Gastrocnemius medialis (tissue), 4 donors: ENCODE data around the gene TMUB1. TPM values are rescaled to one million over a fixed set of nuclear protein-coding genes. Genes with fewer than 3 reads are reported as not detected.

Experiments
- ATAC-seq, 2 donors: fragments of 150-250 bp; one replicate each; pipeline ENCODE4 v1.9.1; 2016
- DNase-seq, 2 donors: peaks; one replicate each; pipeline ENCODE4 v3.0.0-alpha.2; 2019
- H3K27ac ChIP-seq, 4 donors: fragments of 200-600 bp; sonication (generic); 1 replicate in 1 of 4; 2 replicates in 3 of 4; pipeline ENCODE4 v1.5.1; 2016 to 2018; ENCODE audit warnings: mild to moderate bottlenecking in 2 of 4, moderate library complexity in 1 of 4
- H3K27me3 ChIP-seq, 3 donors: fragments of 200-600 bp; sonication (generic) in 2 of 3; 1 replicate in 1 of 3; 2 replicates in 2 of 3; pipeline versions ENCODE4 v1.5.1 to v1.6.0; 2016 to 2019; ENCODE audit warnings: mild to moderate bottlenecking in 1 of 3, moderate library complexity in 1 of 3
- H3K36me3 ChIP-seq, 2 donors: fragments of 200-600 bp; sonication (generic) in 1 of 2; one replicate each; pipeline ENCODE4 v1.5.1; 2017 to 2018
- H3K4me1 ChIP-seq, 2 donors: fragments of 200-600 bp; sonication (generic) in 1 of 2; one replicate each; pipeline ENCODE4 v1.5.1; 2016 to 2017; ENCODE audit warnings: mild to moderate bottlenecking in 2 of 2
- H3K4me3 ChIP-seq, 4 donors: fragments of 200-600 bp; sonication (generic) in 3 of 4; 1 replicate in 1 of 4; 2 replicates in 3 of 4; pipeline ENCODE4 v1.5.1; 2016 to 2019; ENCODE audit warnings: mild to moderate bottlenecking in 2 of 4
- H3K9me3 ChIP-seq, 3 donors: fragments of 200-600 bp; sonication (generic) in 2 of 3; 1 replicate in 1 of 3; 2 replicates in 2 of 3; pipeline ENCODE4 v1.5.1; 2016 to 2019
- POLR2A ChIP-seq, 2 donors: fragments of 450-650 bp; IDR thresholded peaks; one replicate each; pipeline ENCODE4 v1.6.1; 2017; ENCODE audit warnings: antibody characterized with exemption in 2 of 2, mild to moderate bottlenecking in 2 of 2, moderate library complexity in 2 of 2
- in situ Hi-C, 4 donors: fragments of 200-750 bp; cut with MboI; loops; one replicate each; pipeline versions ENCODE4 v1.15.0 to v1.8.0; 2017; ENCODE audit warnings: low sequenced_read_pairs in 4 of 4
- intact Hi-C: fragments of 100-400 bp; cut with DNase I; formaldehyde crosslinking; loops from one replicate; pipeline ENCODE4 v1.15.1; 2023; ENCODE audit warnings: low total_unique reads
- total RNA-seq, 4 donors: library from RNA; depleted of rRNA; stranded (reverse); fragments of >200 nt; gene quantifications; one replicate each; pipeline versions ENCODE4 v1.1.0 to v1.2.3, GENCODE V29; 2016
- TF ChIP-seq, protein P1 (sequence below), 5 experiments: fragments of 450-650 bp in 3 of 5; fragments of 200-600 bp in 2 of 5; sonication (generic) in 2 of 5; IDR thresholded peaks in 4 of 5; conservative IDR thresholded peaks in 1 of 5; 1 replicate in 4 of 5; 2 replicates in 1 of 5; pipeline ENCODE4 v1.5.1; 2016 to 2019; ENCODE audit warnings: antibody characterized with exemption in 5 of 5, mild to moderate bottlenecking in 3 of 5, moderate library complexity in 3 of 5

Gene TMUB1
- total RNA-seq, 4 donors from 2014 or later: 55.5 to 137 (median 97.4) TPM

- in situ Hi-C loops: no loop called here
- no peak for DNase-seq
- no peaks in the 10 kb centered on the region for H3K27me3 ChIP-seq
Measured at GRCh38 chr7:151130741-151131157, 47.5 kb upstream of the TMUB1 start.

GRCh38 chr7:151129960-151130591 lies 46.8 kb upstream of the TMUB1 start:
- in situ Hi-C loops: loop anchor here in 2 of 4 donors (10.0 kb wide), 1 partner anchor 45 kb away; no protein-coding TSS in a partner anchor

More at GRCh38 chr7:151130741-151131157, 47.5 kb upstream of the TMUB1 start:
- Histone ChIP-seq H3K4me1 (peaks cover 0 to 9% of the 10 kb centered on the region in 2 donors), H3K36me3 (peaks cover 0 to 34% of the 10 kb centered on the region in 2 donors), H3K4me3 (no peak overlapping the region), H3K9me3 (no peaks in the 10 kb centered on the region), H3K27ac (no peak overlapping the region)
- ATAC-seq: no peak
- TF ChIP-seq, protein P1, sequence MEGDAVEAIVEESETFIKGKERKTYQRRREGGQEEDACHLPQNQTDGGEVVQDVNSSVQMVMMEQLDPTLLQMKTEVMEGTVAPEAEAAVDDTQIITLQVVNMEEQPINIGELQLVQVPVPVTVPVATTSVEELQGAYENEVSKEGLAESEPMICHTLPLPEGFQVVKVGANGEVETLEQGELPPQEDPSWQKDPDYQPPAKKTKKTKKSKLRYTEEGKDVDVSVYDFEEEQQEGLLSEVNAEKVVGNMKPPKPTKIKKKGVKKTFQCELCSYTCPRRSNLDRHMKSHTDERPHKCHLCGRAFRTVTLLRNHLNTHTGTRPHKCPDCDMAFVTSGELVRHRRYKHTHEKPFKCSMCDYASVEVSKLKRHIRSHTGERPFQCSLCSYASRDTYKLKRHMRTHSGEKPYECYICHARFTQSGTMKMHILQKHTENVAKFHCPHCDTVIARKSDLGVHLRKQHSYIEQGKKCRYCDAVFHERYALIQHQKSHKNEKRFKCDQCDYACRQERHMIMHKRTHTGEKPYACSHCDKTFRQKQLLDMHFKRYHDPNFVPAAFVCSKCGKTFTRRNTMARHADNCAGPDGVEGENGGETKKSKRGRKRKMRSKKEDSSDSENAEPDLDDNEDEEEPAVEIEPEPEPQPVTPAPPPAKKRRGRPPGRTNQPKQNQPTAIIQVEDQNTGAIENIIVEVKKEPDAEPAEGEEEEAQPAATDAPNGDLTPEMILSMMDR (IDR thresholded peaks at IDR 0.05 in 4 of 5, conservative IDR thresholded peaks at IDR 0.05 in 1 of 5): no peak
- TF ChIP-seq POLR2A (IDR thresholded peaks at IDR 0.05): no peak
- intact Hi-C loops: no loop called here

DNA sequence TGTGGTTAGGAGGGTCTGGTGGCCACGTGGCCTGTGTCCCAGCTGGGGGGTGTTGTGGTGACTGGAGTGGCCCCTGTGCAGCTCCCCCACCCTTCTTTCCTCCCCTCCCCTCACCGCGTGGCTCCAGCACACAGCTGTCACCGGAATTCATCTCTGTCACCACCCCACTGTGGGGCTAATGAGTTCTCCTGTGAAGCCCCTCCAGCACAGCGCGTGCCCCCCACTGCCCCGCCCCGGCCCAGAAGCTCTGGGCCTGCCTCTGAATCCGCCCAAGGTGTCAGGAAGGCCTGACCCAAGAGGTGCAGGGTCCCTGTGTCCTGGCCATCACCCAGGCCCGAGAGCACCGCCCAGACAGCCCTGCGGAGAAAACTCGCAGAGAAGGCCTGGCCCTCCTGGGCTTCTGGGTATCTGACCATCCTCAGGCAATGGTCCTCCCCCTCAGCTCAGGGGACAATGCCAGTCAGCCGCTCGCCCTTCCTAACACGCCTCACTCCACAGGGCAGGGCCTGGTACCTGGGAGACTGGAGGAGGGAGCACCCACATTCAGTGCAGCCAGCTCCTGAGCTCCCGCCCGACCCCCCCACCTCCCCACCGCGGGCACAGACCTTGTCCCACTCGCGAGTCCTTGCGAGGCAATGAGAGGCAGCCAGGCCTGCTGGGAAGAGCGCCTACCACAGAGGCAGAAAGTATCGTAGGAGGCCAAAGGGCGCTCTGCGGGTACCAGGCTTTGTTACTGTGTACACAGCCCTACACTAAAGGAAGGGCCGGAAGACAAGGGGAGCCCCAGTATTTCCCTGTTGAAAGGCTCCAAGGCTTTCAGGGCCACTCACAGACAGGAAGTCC lies 46.0 kb upstream of the TMUB1 start:
- no peak overlapping the region for H3K4me3 ChIP-seq
- in situ Hi-C loops: loop anchor here in 2 of 4 donors (10.0 kb wide), 1 partner anchor 45 kb away; no protein-coding TSS in a partner anchor
- H3K36me3 ChIP-seq: peaks cover 0 to 33% of the 10 kb centered on the region in 2 donors

More at GRCh38 chr7:151129960-151130591, 46.8 kb upstream of the TMUB1 start:
- no peaks in the 10 kb centered on the region for H3K27me3 ChIP-seq
- no peaks in the 10 kb centered on the region for H3K9me3 ChIP-seq
- no peak overlapping the region for H3K4me3 ChIP-seq
- intact Hi-C loops: no loop called here
- no peak for ATAC-seq
- peaks cover 0 to 33% of the 10 kb centered on the region in 2 donors for H3K36me3 ChIP-seq
- H3K4me1 ChIP-seq: peaks cover 3 to 16% of the 10 kb centered on the region in 2 donors
- TF ChIP-seq POLR2A (IDR thresholded peaks at IDR 0.05): no peak
- TF ChIP-seq, protein P1 (IDR thresholded peaks at IDR 0.05 in 4 of 5, conservative IDR thresholded peaks at IDR 0.05 in 1 of 5): no peak
- no peak for DNase-seq
- H3K27ac ChIP-seq: no peak overlapping the region

GRCh38 chr7:151128716-151129115 lies 45.4 kb upstream of the TMUB1 start:
- H3K27me3 ChIP-seq: no peaks in the 10 kb centered on the region
- DNase-seq (no peak), ATAC-seq (no peak)
- H3K4me1 ChIP-seq: peaks cover 4 to 22% of the 10 kb centered on the region in 2 donors
- no peak overlapping the region for H3K4me3 ChIP-seq
- H3K9me3 ChIP-seq: no peaks in the 10 kb centered on the region
- intact Hi-C loops: no loop called here
- H3K36me3 ChIP-seq: peaks cover 0 to 28% of the 10 kb centered on the region in 2 donors
- TF ChIP-seq, protein P1 (IDR thresholded peaks at IDR 0.05 in 4 of 5, conservative IDR thresholded peaks at IDR 0.05 in 1 of 5): no peak
- no peak for TF ChIP-seq POLR2A (IDR thresholded peaks at IDR 0.05)
- no peak overlapping the region for H3K27ac ChIP-seq
- in situ Hi-C loops: loop anchor here in 2 of 4 donors (10.0 kb wide), 1 partner anchor 46 kb away; no protein-coding TSS in a partner anchor

More for the DNA sequence above, 46.0 kb upstream of the TMUB1 start:
- no peak overlapping the region for H3K27ac ChIP-seq
- no peaks in the 10 kb centered on the region for H3K27me3 ChIP-seq
- TF ChIP-seq, protein P1 (IDR thresholded peaks at IDR 0.05 in 4 of 5, conservative IDR thresholded peaks at IDR 0.05 in 1 of 5): no peak
- TF ChIP-seq POLR2A (IDR thresholded peaks at IDR 0.05): no peak
- no peaks in the 10 kb centered on the region for H3K9me3 ChIP-seq
- H3K4me1 ChIP-seq: peaks cover 4 to 20% of the 10 kb centered on the region in 2 donors
- DNase-seq: no peak
- ATAC-seq: no peak
- intact Hi-C loops: no loop called here
